ENCODE measurements around the gene ACAD11. TPM values are rescaled to one million over a fixed set of nuclear protein-coding genes. Genes with fewer than 3 reads are reported as not detected.

ACAD11 gene
- total RNA-seq, 1 donor from 2014 or later: 21.8 TPM

GRCh38 chr3:132594498-132594897 lies 65.1 kb downstream of the ACAD11 start:
- Mint-ChIP-seq H3K27ac (no peak overlapping the region), H3K9me3 (peaks cover 4% of the 10 kb centered on the region), H3K27me3 (ENCODE audit: low read depth) (no peaks in the 10 kb centered on the region), H3K4me3 (no peak overlapping the region), H3K36me3 (peaks cover 17% of the 10 kb centered on the region), H3K4me1 (peaks cover 13% of the 10 kb centered on the region)
- TF ChIP-seq, protein P1, sequence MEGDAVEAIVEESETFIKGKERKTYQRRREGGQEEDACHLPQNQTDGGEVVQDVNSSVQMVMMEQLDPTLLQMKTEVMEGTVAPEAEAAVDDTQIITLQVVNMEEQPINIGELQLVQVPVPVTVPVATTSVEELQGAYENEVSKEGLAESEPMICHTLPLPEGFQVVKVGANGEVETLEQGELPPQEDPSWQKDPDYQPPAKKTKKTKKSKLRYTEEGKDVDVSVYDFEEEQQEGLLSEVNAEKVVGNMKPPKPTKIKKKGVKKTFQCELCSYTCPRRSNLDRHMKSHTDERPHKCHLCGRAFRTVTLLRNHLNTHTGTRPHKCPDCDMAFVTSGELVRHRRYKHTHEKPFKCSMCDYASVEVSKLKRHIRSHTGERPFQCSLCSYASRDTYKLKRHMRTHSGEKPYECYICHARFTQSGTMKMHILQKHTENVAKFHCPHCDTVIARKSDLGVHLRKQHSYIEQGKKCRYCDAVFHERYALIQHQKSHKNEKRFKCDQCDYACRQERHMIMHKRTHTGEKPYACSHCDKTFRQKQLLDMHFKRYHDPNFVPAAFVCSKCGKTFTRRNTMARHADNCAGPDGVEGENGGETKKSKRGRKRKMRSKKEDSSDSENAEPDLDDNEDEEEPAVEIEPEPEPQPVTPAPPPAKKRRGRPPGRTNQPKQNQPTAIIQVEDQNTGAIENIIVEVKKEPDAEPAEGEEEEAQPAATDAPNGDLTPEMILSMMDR (IDR thresholded peaks at IDR 0.05; ENCODE audit: unreplicated experiment): no peak
- no peak for DNase-seq (ENCODE audit: low spot score in 2 of 2, unreplicated experiment in 2 of 2)

GRCh38 chr3:132593947-132594323 lies 65.7 kb downstream of the ACAD11 start:
- H3K27me3 Mint-ChIP-seq (ENCODE audit: low read depth): no peaks in the 10 kb centered on the region
- DNase-seq (ENCODE audit: low spot score in 2 of 2, unreplicated experiment in 2 of 2): no peak
- TF ChIP-seq, protein P1 (IDR thresholded peaks at IDR 0.05; ENCODE audit: unreplicated experiment): no peak
- H3K9me3 Mint-ChIP-seq: peaks cover 4% of the 10 kb centered on the region
- H3K4me3 Mint-ChIP-seq: no peak overlapping the region
- peaks cover 20% of the 10 kb centered on the region for H3K36me3 Mint-ChIP-seq
- H3K27ac Mint-ChIP-seq: no peak overlapping the region
- H3K4me1 Mint-ChIP-seq: peaks cover 13% of the 10 kb centered on the region

DNA sequence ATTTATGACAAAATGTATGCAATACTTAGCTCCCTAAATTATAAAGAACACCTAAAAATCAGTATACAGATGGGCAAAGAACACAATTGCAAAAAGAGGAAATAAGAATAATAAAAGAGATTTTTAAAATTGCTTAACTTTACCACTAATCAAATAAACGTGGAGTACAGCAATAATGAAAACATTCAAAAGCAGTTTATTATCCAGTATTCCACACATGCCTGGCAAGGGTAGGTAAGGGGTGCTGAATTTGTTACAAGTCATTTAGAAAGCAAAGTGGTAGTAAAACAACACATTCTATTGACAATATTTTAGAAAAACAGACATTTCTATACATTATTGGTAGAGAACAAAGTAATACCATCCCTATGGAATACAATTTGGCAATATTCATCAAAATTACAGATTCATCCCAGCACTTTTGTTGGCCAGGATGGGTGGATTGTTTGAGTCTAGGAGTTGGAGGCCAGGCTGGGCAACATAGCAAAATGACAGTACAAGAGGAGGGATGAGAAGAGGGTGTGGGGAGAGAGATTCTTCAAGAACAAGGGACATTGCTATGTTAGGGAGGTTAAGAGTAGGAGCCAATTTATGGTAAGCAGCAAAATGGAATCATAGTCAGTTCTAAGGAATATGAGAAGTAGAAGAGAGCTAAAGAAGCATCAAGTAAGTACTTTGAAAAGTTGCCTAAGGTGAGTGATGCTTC lies 66.2 kb downstream of the ACAD11 start:
- peaks cover 16% of the 10 kb centered on the region for H3K36me3 Mint-ChIP-seq
- H3K27me3 Mint-ChIP-seq (ENCODE audit: low read depth): no peaks in the 10 kb centered on the region
- TF ChIP-seq, protein P1 (IDR thresholded peaks at IDR 0.05; ENCODE audit: unreplicated experiment): no peak
- no peak for DNase-seq (ENCODE audit: low spot score in 2 of 2, unreplicated experiment in 2 of 2)
- no peak overlapping the region for H3K27ac Mint-ChIP-seq
- no peak overlapping the region for H3K4me3 Mint-ChIP-seq
- H3K9me3 Mint-ChIP-seq: peaks cover 4% of the 10 kb centered on the region
- H3K4me1 Mint-ChIP-seq: peaks cover 13% of the 10 kb centered on the region

- no peaks in the 10 kb centered on the region for H3K27me3 Mint-ChIP-seq (ENCODE audit: low read depth)
- H3K4me1 Mint-ChIP-seq: peaks cover 13% of the 10 kb centered on the region
- no peak overlapping the region for H3K27ac Mint-ChIP-seq
These were observed 67.4 kb downstream of the ACAD11 start for GRCh38 chr3:132592216-132592615.

GRCh38 chr3:132587401-132587800 lies 72.2 kb downstream of the ACAD11 start:
- Mint-ChIP-seq H3K27ac (no peak overlapping the region), H3K4me3 (no peak overlapping the region), H3K27me3 (ENCODE audit: low read depth) (no peaks in the 10 kb centered on the region), H3K9me3 (peaks cover 13% of the 10 kb centered on the region), H3K36me3 (peaks cover 16% of the 10 kb centered on the region), H3K4me1 (no peaks in the 10 kb centered on the region)
- no peak for DNase-seq (ENCODE audit: low spot score in 2 of 2, unreplicated experiment in 2 of 2)
- TF ChIP-seq, protein P1 (IDR thresholded peaks at IDR 0.05; ENCODE audit: unreplicated experiment): no peak

More at GRCh38 chr3:132592216-132592615, 67.4 kb downstream of the ACAD11 start:
- Mint-ChIP-seq H3K9me3 (peaks cover 7% of the 10 kb centered on the region), H3K4me3 (no peak overlapping the region), H3K36me3 (peaks cover 19% of the 10 kb centered on the region)
- no peak for DNase-seq (ENCODE audit: low spot score in 2 of 2, unreplicated experiment in 2 of 2)
- TF ChIP-seq, protein P1 (IDR thresholded peaks at IDR 0.05; ENCODE audit: unreplicated experiment): no peak

Measured in mesothelial cell of epicardium (in vitro differentiated cells).